NCI-H748 (cell line): Measurements from ENCODE around the gene ELOVL1.

ENCODE experiments used
- DNase-seq: peaks from one replicate; lab custom pipeline; 2025; ENCODE audit not compliant: unreplicated experiment; lab: John Stamatoyannopoulos, UW

Gene ELOVL1

GRCh38 chr1:43331688-43332087, 36.1 kb downstream of the ELOVL1 start:
- DNase-seq, result peak; percentile 75

GRCh38 chr1:43329995-43330751, 37.6 kb downstream of the ELOVL1 start:
- no peak for DNase-seq

DNA sequence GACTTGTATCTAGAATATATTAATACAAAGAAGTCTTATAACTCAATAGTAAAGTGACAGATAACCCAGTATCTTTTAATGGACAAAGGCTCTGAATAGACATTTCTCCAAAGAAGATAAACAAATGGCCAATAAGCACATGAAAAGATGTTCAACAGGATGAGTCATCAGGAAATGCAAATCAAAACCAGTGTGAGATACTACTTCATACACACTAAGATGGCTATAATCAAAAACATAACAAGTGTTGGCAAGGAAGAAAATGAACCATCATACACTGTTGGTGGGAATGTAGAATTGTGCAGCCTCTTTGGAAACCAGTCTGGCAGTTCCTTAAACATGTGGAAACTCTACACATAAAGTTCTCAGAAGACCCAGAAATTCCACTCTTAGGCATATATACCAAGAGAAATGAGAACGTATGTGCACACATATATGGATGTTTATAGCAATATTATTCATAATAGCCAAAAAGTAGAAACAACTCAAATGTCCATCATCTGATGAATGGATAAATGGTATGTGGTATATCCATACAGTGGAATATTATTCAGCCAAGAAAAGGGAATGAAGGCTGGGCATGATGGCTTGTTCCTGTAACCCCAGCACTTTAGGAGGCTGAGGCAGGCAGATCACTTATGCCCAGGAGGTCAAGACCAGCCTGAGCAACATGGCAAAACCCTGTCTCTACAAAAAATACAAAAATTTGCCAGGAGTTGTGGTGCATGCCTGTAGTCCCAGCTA, 40.1 kb downstream of the ELOVL1 start:
- DNase-seq, result no peak

GRCh38 chr1:43325381-43325780, 42.4 kb downstream of the ELOVL1 start:
- no peak for DNase-seq

GRCh38 chr1:43324810-43325209, 43.0 kb downstream of the ELOVL1 start:
- DNase-seq, result no peak

GRCh38 chr1:43322506-43322905, 45.3 kb downstream of the ELOVL1 start:
- DNase-seq, result no peak

GRCh38 chr1:43321331-43321891, 46.4 kb downstream of the ELOVL1 start:
- no peak for DNase-seq

DNA sequence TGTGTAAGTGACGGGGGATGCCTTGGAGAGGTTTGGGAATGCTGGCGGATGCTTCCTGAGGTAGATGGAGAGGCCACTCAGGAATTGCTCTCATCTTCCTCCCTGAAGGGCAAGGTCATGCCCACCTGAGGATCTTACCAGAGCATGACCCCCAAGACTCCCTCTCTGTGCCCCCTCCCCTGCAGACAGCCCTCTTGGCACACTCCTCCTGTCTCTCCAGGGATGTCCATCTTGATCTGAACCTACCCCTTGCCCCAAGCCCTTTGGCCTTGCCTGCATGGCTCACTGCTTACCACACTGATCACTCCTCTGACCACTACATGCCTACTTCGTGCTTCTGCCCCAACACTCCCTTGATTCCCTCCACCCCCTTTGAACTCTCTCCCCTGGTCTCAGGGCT, 48.0 kb downstream of the ELOVL1 start:
- DNase-seq, result no peak

- no peak for DNase-seq
These were observed 48.5 kb downstream of the ELOVL1 start for GRCh38 chr1:43319288-43319687.

DNA sequence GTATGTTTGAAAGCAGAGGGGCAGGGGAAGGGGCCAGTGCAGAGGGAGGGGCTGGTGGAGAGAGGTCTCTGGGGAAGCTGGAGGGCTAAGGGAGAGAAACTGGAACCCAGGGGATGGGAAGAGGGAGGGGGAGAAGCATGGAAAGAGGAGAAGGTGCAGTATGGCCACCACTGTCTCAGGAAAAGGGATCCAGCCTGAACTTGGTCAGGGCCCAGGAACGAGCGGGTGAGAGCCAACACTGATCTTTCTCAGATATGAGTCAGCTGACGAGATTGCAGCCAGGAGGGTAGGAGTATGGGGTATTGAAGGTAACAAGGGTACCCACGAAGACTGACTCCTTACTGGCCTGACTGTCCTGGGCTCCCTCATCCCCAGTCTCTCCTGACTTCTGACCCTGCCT, 49.0 kb downstream of the ELOVL1 start:
- DNase-seq, result no peak

- no peak for DNase-seq
These were observed 49.9 kb downstream of the ELOVL1 start for GRCh38 chr1:43317817-43318471.

DNA sequence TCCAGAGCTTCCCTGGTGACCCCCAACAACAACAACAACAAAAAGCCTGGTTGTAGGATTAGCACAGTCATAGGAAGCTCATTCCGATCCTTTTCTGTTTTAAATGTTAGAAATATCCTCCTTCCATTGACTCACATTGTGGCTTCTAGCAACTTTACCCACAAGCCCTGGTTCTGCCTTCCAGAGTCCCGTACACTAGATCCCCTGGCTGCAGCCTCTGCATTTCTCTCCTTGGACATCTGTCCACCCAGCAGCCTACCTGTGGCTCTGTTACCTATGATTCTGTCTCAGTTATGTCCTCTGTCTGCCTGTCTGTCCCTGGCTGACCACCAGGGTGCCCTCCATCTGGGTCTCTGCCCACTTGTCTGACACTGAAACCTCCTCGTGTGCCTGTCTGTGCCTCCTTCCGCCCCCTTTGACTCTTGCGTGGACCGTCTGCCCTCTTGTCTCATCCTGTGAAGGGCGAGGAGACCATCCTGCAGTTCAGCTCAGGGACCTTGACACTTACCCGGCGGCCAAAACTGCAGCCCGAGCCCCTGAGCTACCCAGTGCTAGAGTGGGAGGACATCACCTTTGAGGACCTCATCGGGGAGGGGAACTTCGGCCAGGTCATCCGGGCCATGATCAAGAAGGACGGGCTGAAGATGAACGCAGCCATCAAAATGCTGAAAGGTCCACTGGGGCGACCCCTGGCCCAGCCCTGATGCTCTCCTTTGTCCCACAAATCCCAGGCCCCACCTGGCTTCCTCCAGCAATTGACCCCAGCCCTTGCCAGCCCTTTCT, 50.9 kb downstream of the ELOVL1 start:
- no peak for DNase-seq

GRCh38 chr1:43315963-43316737, 51.7 kb downstream of the ELOVL1 start:
- no peak for DNase-seq

GRCh38 chr1:43315481-43315880, 52.3 kb downstream of the ELOVL1 start:
- no peak for DNase-seq

- no peak for DNase-seq
These were observed 53.6 kb downstream of the ELOVL1 start for GRCh38 chr1:43314233-43314632.

- DNase-seq, result no peak
These were observed 54.0 kb downstream of the ELOVL1 start for GRCh38 chr1:43313771-43314170.
